Activated CD8-positive, alpha-beta T cell treated with anti-CD3 and anti-CD28 coated beads for 36 hours (primary cell): Measurements from ENCODE around the gene PTPRN2. TPM values are rescaled to one million over a fixed set of nuclear protein-coding genes. Genes with fewer than 3 reads are reported as not detected.

Experiments used
- ATAC-seq: fragments of 200-7000 bp; cut with Tn5 transposase; one replicate; pipeline ENCODE4 v1.10.0; 2021; ENCODE audit warnings: mild to moderate bottlenecking, moderate library complexity
- CTCF ChIA-PET: fragments of 350-600 bp; sonication (Branson Sonifier 250); formaldehyde crosslinking; loops from one replicate; lab custom pipeline; 2021; ENCODE audit warnings: antibody characterized with exemption; lab: Charles Lee
- POLR2A ChIA-PET: fragments of 350-600 bp; sonication (Branson Sonifier 250); formaldehyde crosslinking; loops from one replicate; lab custom pipeline; 2021; ENCODE audit warnings: antibody characterized with exemption; lab: Charles Lee
- DNase-seq: peaks from one replicate; pipeline ENCODE4 v3.0.0-alpha.2; 2020
- H3K27ac Mint-ChIP-seq: one replicate; pipeline ENCODE4 v1.8.0; 2021; ENCODE audit warnings: mild to moderate bottlenecking, mixed read lengths
- H3K27me3 Mint-ChIP-seq: one replicate; pipeline ENCODE4 v1.8.0; 2021; ENCODE audit warnings: mixed read lengths
- H3K36me3 Mint-ChIP-seq: one replicate; pipeline ENCODE4 v1.8.0; 2021; ENCODE audit warnings: low read depth, mixed read lengths
- H3K4me1 Mint-ChIP-seq: one replicate; pipeline ENCODE4 v1.8.0; 2021; ENCODE audit warnings: low read depth, mixed read lengths
- H3K4me3 Mint-ChIP-seq: one replicate; pipeline ENCODE4 v1.8.0; 2021; ENCODE audit warnings: mild to moderate bottlenecking, moderate library complexity, mixed read lengths
- H3K9me3 Mint-ChIP-seq: one replicate; pipeline ENCODE4 v1.8.0; 2021; ENCODE audit warnings: mixed read lengths
- CTCF ChIP-seq: fragments of 200-600 bp; IDR thresholded peaks from one replicate; pipeline ENCODE4 v1.8.0; 2022; ENCODE audit warnings: antibody characterized with exemption, mild to moderate bottlenecking
- intact Hi-C: fragments of 100-400 bp; cut with micrococcal nuclease; formaldehyde crosslinking; loops from one replicate; pipeline ENCODE4 v1.10.0; 2022
- total RNA-seq, 2 experiments: library from RNA; stranded (reverse); gene quantifications; one replicate each; pipeline ENCODE4 v1.2.3, GENCODE V29; 2021

PTPRN2 gene
- total RNA-seq, 2 experiments from 2014 or later = 0.49 to 0.65 TPM

GRCh38 chr7:157977306-157977705 lies 610.3 kb downstream of the PTPRN2 start:
- Mint-ChIP-seq H3K36me3 (peaks cover 4% of the 10 kb centered on the region), H3K4me3 (no peak overlapping the region), H3K9me3 (peaks cover 16% of the 10 kb centered on the region), H3K4me1 (no peaks in the 10 kb centered on the region), H3K27me3 (no peaks in the 10 kb centered on the region), H3K27ac (no peak overlapping the region)
- no peak for DNase-seq
- ChIA-PET POLR2A (no interaction called here), CTCF (no interaction called here)
- intact Hi-C loops = no loop called here
- no peak for ATAC-seq
- no peak for TF ChIP-seq CTCF

- no peak for TF ChIP-seq CTCF
- H3K4me1 Mint-ChIP-seq = no peaks in the 10 kb centered on the region
- no peaks in the 10 kb centered on the region for H3K27me3 Mint-ChIP-seq
- intact Hi-C loops = no loop called here
- peaks cover 16% of the 10 kb centered on the region for H3K9me3 Mint-ChIP-seq
- CTCF ChIA-PET = no interaction called here
- peaks cover 4% of the 10 kb centered on the region for H3K36me3 Mint-ChIP-seq
- no peak for DNase-seq
- H3K4me3 Mint-ChIP-seq = no peak overlapping the region
- no peak for ATAC-seq
- no peak overlapping the region for H3K27ac Mint-ChIP-seq
- POLR2A ChIA-PET = no interaction called here
These were observed 611.2 kb downstream of the PTPRN2 start for GRCh38 chr7:157976406-157976805.

- intact Hi-C loops = no loop called here
- ATAC-seq (no peak), DNase-seq (no peak)
- Mint-ChIP-seq H3K4me3 (no peak overlapping the region), H3K27ac (no peak overlapping the region), H3K27me3 (no peaks in the 10 kb centered on the region), H3K36me3 (peaks cover 4% of the 10 kb centered on the region), H3K9me3 (peaks cover 16% of the 10 kb centered on the region), H3K4me1 (no peaks in the 10 kb centered on the region)
- ChIA-PET POLR2A (no interaction called here), CTCF (no interaction called here)
- no peak for TF ChIP-seq CTCF
These were observed 611.9 kb downstream of the PTPRN2 start for GRCh38 chr7:157975401-157976372.

- ChIA-PET POLR2A (no interaction called here), CTCF (no interaction called here)
- intact Hi-C loops = no loop called here
- no peak for ATAC-seq
- Mint-ChIP-seq H3K4me3 (no peak overlapping the region), H3K4me1 (no peaks in the 10 kb centered on the region), H3K36me3 (peaks cover 4% of the 10 kb centered on the region), H3K27me3 (no peaks in the 10 kb centered on the region), H3K9me3 (peaks cover 19% of the 10 kb centered on the region), H3K27ac (no peak overlapping the region)
- no peak for TF ChIP-seq CTCF
- no peak for DNase-seq
These were observed 612.9 kb downstream of the PTPRN2 start for GRCh38 chr7:157974678-157975230.
